Renal cortical epithelial cell (primary cell): ENCODE results near the gene CEBPZOS. TPM values are rescaled to one million over a fixed set of nuclear protein-coding genes. Genes with fewer than 3 reads are reported as not detected.

Experiments
- DNase-seq: peaks from one replicate; pipeline ENCODE4 v3.0.0-alpha.2; 2011; ENCODE audit warnings: low read depth
- total RNA-seq: library from RNA; depleted of rRNA; stranded (reverse); fragments of >200 nt; gene quantifications from 2 replicates; pipeline ENCODE4 v1.2.3, GENCODE V29; 2014

CEBPZOS gene
- total RNA-seq, 1 donor from 2014 or later: 25.6 TPM

GRCh38 chr2:37232131-37232933 is 36.0 kb downstream of the CEBPZOS start:
- peak; percentile 35 for DNase-seq

- no peak for DNase-seq
These were observed 47.1 kb downstream of the CEBPZOS start for GRCh38 chr2:37243435-37243834.

GRCh38 chr2:37244017-37244416 is 47.7 kb downstream of the CEBPZOS start:
- DNase-seq: no peak

- no peak for DNase-seq
These were observed 48.5 kb downstream of the CEBPZOS start for GRCh38 chr2:37244755-37245154.

- no peak for DNase-seq
These were observed 49.9 kb downstream of the CEBPZOS start for GRCh38 chr2:37246205-37246604.

GRCh38 chr2:37250869-37251740 is 54.8 kb downstream of the CEBPZOS start:
- DNase-seq: peak; percentile 54

Other genes starting within 250 kb of the CEBPZOS start
- gene STRN, start 230.0 kb upstream of the CEBPZOS start, total RNA-seq: 16.7 and 26.1 TPM in 2 replicates
- gene HEATR5B, start 112.1 kb upstream of the CEBPZOS start, total RNA-seq: 23.6 and 31.6 TPM in 2 replicates
- 5.6 and 6.1 TPM in 2 replicates for gene GPATCH11, start 112.0 kb upstream of the CEBPZOS start, total RNA-seq
- gene EIF2AK2, start 39.5 kb upstream of the CEBPZOS start, total RNA-seq: 23.8 and 38.7 TPM in 2 replicates
- not detected in 2 replicates for gene SULT6B1, start 7.8 kb upstream of the CEBPZOS start, total RNA-seq
- 59.6 and 76.9 TPM in 2 replicates for gene CEBPZ, start 35.1 kb downstream of the CEBPZOS start, total RNA-seq
- gene NDUFAF7, start 35.2 kb downstream of the CEBPZOS start, total RNA-seq: 14.9 and 17.3 TPM in 2 replicates
- 68.6 and 69.3 TPM in 2 replicates for gene PRKD3, start 128.3 kb downstream of the CEBPZOS start, total RNA-seq
- gene QPCT, start 148.1 kb downstream of the CEBPZOS start, total RNA-seq: 81.8 and 83.0 TPM in 2 replicates